MM.1S (cell line): ENCODE results near the gene BAZ1B.

Experiments used
- CTCF ChIP-seq: fragments of 300-600 bp; sonication (generic); IDR thresholded peaks from 2 replicates; pipeline ENCODE4 v1.5.1; 2016; ENCODE audit warnings: antibody characterized with exemption, low read length, mixed read lengths
- EZH2phosphoT487 ChIP-seq: fragments of 300-600 bp; sonication (generic); IDR thresholded peaks from 2 replicates; pipeline ENCODE4 v1.6.1; 2018; ENCODE audit warnings: antibody characterized with exemption, low read length

DNA sequence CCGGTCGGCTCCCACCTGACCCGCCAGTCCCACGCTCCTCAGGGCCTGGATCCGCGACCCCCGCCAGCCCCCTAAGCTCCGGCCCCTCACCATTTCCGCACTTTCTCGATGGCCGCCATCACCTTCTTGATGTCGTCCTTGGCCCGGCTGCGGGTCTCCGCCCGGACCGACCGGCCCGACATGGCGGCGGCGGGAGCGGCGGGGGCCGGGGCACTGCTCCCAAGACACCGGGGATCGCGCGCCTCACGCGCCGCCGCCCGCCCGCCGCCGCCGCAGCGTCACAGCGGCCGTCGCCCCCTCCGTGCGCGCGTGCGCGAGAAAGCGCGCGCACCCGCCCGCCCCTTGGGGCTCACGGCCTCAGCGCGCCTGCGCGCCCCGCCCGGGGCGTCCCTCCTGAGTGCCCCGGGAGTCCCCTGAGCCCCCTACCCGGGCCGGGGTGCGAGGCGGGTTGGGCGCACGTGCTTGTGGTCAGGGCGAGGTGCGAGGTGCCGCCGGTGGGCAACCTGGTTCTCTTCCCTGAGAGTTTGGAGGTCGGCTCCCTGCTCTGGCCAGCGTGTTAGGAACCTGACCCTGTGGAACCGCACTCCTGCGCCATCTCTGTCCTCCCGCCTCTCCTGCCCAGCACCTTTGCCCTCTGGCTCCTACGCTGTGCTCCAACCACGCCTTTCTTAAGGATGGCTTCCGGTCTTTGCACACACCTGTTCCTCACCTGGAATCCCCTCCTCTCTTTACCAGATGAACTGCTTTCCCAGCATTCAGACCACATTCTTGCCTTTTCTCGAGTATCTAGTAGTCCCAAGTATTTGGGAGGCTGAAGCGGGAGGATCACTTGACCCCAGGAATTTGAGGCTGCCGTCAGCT lies 35.5 kb upstream of the BAZ1B start, which contains the start of gene BCL7B:
- TF ChIP-seq EZH2phosphoT487 (no peak), CTCF (no peak)
